Measurements from ENCODE around the gene GSC. TPM values are rescaled to one million over a fixed set of nuclear protein-coding genes. Genes with fewer than 3 reads are reported as not detected.
"Not testable (repeated sequence)": the region's sequence is repeated elsewhere in the genome, so short reads cannot be mapped to it uniquely, and the experiment has no call there.

Gene GSC
- total RNA-seq, 1 donor from 2014 or later: 0.32 TPM

- ATAC-seq: no peak
These were observed 31.8 kb downstream of the GSC start for GRCh38 chr14:94738097-94738496.

- no peak for ATAC-seq
These were observed 41.0 kb downstream of the GSC start for GRCh38 chr14:94728950-94729349.

DNA sequence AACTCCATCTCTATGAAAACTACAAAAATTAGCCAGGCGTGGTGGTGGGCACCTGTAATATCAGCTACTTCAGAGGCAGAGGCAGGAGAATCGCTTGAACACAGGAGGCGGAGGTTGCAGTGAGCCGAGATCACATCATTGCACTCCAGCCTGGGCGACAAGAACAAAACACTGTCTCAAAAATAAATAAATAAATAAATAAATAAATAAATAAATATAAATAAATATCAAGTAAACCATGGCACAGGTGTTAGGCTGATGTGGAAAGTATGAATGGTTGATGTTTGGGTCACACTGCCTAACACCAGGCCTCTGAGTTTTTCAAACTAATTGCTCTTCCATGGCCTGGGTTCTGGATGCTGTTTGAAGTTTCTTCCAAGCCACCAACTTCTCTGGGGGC, 41.5 kb downstream of the GSC start:
- ATAC-seq: not testable (repeated sequence)

GRCh38 chr14:94726649-94727048, 43.3 kb downstream of the GSC start:
- ATAC-seq: not testable (repeated sequence)

DNA sequence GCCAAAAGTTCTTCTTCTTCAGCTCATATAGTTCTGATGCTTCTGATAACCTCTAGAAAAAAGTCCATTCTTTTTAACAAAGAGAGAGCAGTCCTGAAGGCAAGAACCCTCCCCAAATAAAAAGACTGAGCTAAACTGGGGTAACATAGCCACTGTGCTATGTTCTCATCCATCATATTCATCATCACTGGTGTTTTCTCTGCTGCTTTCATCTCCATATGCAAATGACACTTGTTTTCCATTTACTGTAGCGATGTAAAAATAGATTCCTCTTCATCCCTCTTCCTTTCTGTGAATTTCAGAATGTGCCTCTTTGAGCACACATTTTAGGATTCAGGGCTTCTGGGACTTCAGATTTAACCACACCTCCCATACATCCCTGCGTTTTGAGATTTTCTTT, 44.9 kb downstream of the GSC start:
- ATAC-seq: no peak

DNA sequence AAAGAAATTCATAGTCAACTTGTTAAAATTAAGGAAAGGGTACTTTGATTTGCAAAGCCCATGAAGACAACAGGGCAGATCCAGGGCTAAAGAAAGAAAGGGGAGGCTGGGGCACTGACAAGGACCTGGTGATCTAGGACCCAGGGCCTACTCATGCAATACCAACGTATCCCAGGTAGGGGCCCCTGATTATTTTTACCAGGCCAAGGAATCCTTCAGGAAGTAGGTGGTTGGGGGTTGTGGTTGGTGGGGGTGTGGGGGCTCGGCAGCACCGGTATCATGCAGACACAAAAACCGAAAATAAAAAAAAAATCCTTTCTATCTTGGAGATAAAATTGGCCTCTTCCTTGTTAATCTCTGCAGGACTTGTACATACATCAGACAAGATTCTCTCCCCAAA, 47.5 kb downstream of the GSC start:
- ATAC-seq: no peak

Other genes starting within 250 kb of the GSC start
- not detected for gene SERPINA4, start 208.7 kb downstream of the GSC start, total RNA-seq
- gene SERPINA5, start 188.7 kb downstream of the GSC start, total RNA-seq: 0.28 TPM
- gene SERPINA3, start 157.7 kb downstream of the GSC start, total RNA-seq: 22.9 TPM